ENCODE results near the gene PLCH2.

GRCh38 chr1:2477309-2477708, 1.2 kb downstream of the PLCH2 start:
- TF ChIP-seq ZNF121 (CRISPR knock-in tag; conservative IDR thresholded peaks at IDR 0.05), result no peak
- no peak for TF ChIP-seq ZC3H11A (IDR thresholded peaks at IDR 0.05; ENCODE audit: low read depth, low read length)
- no peak for TF ChIP-seq TRIM24 (IDR thresholded peaks at IDR 0.05)
- no peak for TF ChIP-seq CHD1 (IDR thresholded peaks at IDR 0.05; ENCODE audit: low read length)
- TF ChIP-seq ZNF507 (tag; conservative IDR thresholded peaks at IDR 0.05), result no peak
